Mucosa of rectum (tissue), 2 donors: ENCODE measurements around the gene KIF1A.

ENCODE experiments used
- H3K27ac ChIP-seq, 2 donors: one replicate each; pipeline ENCODE4 v1.7.0; 2013; ENCODE audit warnings: inconsistent platforms in 2 of 2, low read depth in 2 of 2, low read length in 2 of 2
- H3K27me3 ChIP-seq, 2 donors: one replicate each; pipeline ENCODE4 v1.7.0; 2013; ENCODE audit warnings: low read length in 2 of 2; ENCODE audit not compliant: control insufficient read depth in 2 of 2, insufficient read depth in 2 of 2
- H3K36me3 ChIP-seq, 2 donors: one replicate each; pipeline ENCODE4 v1.7.0; 2013; ENCODE audit warnings: low read length in 2 of 2; ENCODE audit not compliant: control insufficient read depth in 2 of 2, insufficient read depth in 2 of 2
- H3K4me1 ChIP-seq, 2 donors: one replicate each; pipeline ENCODE4 v1.7.0; 2013; ENCODE audit warnings: low read length in 2 of 2, mild to moderate bottlenecking in 1 of 2; ENCODE audit not compliant: control insufficient read depth in 2 of 2, insufficient read depth in 2 of 2
- H3K4me3 ChIP-seq, 2 donors: one replicate each; pipeline ENCODE4 v1.7.0; 2013; ENCODE audit warnings: low read length in 2 of 2
- H3K9ac ChIP-seq, 2 donors: one replicate each; pipeline ENCODE4 v1.7.0; 2013; ENCODE audit warnings: low read length in 2 of 2, low read depth in 1 of 2, mild to moderate bottlenecking in 1 of 2
- H3K9me3 ChIP-seq, 2 donors: one replicate each; pipeline ENCODE4 v1.7.0; 2013; ENCODE audit warnings: low read length in 2 of 2; ENCODE audit not compliant: control insufficient read depth in 2 of 2
- donor health status: healthy.
- donor health status: Normal muscosa, but diverticular disease.

The KIF1A gene

DNA sequence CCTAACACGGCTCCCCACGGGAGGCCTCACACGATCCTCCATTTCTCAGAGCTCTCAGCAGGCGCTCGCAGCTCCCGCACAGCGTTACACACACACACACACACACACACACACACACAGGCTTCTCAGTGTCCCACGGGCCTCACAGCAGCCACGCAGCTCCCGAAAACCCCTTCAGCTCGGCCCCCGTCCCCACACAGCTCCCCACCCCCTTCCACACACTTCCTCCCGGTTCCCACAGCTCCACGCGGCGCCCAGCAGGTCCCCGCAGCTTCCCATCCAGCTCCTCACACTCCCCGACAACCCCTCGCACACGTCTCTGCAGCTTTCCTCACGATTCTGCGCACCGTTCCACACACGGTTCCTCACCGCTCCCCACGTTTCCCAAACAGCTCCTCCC, 41.6 kb downstream of the KIF1A start:
- Histone ChIP-seq H3K27me3 (no peaks in the 10 kb centered on the region), H3K4me1 (no peaks in the 10 kb centered on the region), H3K27ac (no peak overlapping the region), H3K9me3 (no peaks in the 10 kb centered on the region), H3K4me3 (no peak overlapping the region), H3K9ac (no peak overlapping the region), H3K36me3 (no peaks in the 10 kb centered on the region)

DNA sequence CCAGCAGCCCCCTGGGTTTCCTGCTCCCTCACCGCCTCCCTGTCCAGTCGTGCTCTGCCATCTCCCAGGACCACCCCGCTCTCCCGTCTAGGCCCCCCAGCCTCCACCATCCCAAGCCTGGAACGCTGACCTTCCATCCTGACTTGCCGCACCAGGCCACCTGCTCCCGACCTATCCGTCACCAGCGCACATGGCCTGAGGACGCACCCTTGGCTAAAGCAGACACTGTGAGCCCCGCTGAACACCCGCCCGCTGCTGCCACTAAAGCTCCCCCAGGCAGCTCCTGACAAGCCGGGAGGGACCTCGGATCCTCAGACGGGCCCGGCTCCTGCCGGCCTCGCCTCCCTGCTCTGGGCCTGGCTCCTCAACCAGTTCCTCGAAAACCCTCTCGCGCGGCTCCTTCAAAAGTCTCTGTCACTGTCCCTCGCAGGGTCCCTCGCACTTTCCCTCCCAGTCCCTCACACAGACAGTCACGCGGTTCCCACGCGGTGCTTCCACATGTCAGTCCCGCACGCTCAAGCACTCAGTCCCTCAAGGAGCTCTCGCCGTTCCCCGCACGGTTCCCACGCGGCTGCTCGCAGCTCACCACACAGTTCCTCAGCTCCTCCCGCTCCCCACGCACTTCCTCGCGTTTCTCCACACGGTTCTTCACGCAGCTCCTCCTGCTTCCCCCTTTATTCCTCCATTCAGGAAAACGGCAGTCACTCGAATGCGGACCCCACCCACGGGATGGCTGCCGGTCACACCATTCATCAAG, 42.4 kb downstream of the KIF1A start:
- Histone ChIP-seq H3K27ac (no peak overlapping the region), H3K4me3 (no peak overlapping the region), H3K27me3 (no peaks in the 10 kb centered on the region), H3K4me1 (no peaks in the 10 kb centered on the region), H3K9ac (no peak overlapping the region), H3K36me3 (no peaks in the 10 kb centered on the region), H3K9me3 (no peaks in the 10 kb centered on the region)

DNA sequence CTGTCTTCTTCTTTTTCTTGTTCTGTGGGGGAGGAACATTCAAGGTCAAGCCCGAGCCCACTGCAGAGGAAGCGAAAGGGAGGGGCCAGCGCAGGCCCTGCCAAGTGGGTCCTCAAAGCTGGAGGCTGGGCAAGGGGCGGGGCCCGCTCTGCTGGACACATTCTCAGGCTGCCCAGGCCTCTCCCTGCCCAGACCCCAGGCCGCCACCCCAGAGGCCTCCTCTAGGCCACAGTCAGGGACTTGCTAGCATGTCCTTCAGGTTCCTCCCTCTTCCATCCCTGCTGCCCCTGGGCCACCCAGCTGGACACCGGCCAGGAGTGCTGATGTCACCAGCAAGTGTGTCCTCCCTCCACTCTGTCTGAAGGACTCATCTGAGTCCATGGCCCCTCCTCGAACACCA, 44.1 kb downstream of the KIF1A start:
- Histone ChIP-seq H3K27me3 (no peaks in the 10 kb centered on the region), H3K36me3 (no peaks in the 10 kb centered on the region), H3K27ac (no peak overlapping the region), H3K4me3 (no peak overlapping the region), H3K9ac (no peak overlapping the region), H3K9me3 (no peaks in the 10 kb centered on the region), H3K4me1 (no peaks in the 10 kb centered on the region)

- Histone ChIP-seq H3K4me3 (no peak overlapping the region), H3K9ac (no peak overlapping the region), H3K27ac (no peak overlapping the region), H3K36me3 (no peaks in the 10 kb centered on the region), H3K9me3 (no peaks in the 10 kb centered on the region), H3K4me1 (no peaks in the 10 kb centered on the region), H3K27me3 (no peaks in the 10 kb centered on the region)
Observed at GRCh38 chr2:240774856-240775255, 45.2 kb downstream of the KIF1A start.

GRCh38 chr2:240769096-240769495, 50.9 kb downstream of the KIF1A start:
- Histone ChIP-seq H3K4me1 (no peaks in the 10 kb centered on the region), H3K9ac (no peak overlapping the region), H3K9me3 (no peaks in the 10 kb centered on the region), H3K27ac (no peak overlapping the region), H3K4me3 (no peak overlapping the region), H3K27me3 (no peaks in the 10 kb centered on the region), H3K36me3 (no peaks in the 10 kb centered on the region)

- Histone ChIP-seq H3K4me1 (no peaks in the 10 kb centered on the region), H3K36me3 (no peaks in the 10 kb centered on the region), H3K9ac (no peak overlapping the region), H3K27ac (no peak overlapping the region), H3K4me3 (no peak overlapping the region), H3K27me3 (no peaks in the 10 kb centered on the region), H3K9me3 (no peaks in the 10 kb centered on the region)
Observed at GRCh38 chr2:240768216-240768615, 51.8 kb downstream of the KIF1A start.

DNA sequence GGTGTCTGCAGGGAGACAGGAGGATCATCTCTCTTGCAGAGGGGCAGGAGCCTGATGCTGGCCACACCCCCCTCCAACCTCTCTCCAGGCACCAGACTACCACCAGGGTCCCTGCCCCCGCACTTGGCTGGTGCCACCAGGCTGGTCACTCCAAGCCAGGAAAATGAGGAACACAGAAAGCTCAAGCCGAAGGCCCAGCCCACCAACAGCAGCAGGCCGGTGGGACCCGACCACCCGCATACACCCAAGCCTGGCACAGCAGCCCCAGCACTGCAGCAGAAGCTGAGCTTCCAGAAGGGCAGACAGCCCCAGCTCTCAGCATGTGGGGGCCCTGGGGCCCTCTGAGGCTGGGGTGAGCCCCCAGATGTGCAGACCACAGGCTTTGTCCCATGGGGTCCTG, 52.7 kb downstream of the KIF1A start:
- no peaks in the 10 kb centered on the region for H3K27me3 ChIP-seq
- no peak overlapping the region for H3K27ac ChIP-seq
- no peaks in the 10 kb centered on the region for H3K9me3 ChIP-seq
- H3K4me1 ChIP-seq = no peaks in the 10 kb centered on the region
- no peak overlapping the region for H3K4me3 ChIP-seq
- H3K9ac ChIP-seq = no peak overlapping the region
- H3K36me3 ChIP-seq = no peaks in the 10 kb centered on the region

DNA sequence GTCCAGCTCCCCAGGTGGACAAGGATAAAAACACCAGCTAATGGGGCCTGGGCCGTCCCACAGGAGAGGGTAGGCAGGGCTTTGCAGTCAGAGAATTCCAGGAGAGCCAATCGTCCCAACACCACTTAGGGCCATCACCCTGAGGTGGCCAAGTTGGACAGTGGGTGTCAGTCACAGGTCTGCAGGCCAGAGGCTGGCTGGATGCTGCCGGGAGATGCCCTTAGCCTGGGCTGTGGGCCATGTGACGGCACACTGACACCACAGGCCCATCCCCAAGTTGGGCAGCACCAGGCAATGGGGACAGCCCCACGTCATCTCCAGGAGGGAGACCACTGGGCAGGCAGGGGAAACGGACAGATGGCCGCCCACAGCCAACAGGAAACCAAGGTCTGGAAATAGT, 53.9 kb downstream of the KIF1A start:
- no peaks in the 10 kb centered on the region for H3K36me3 ChIP-seq
- no peaks in the 10 kb centered on the region for H3K9me3 ChIP-seq
- no peak overlapping the region for H3K9ac ChIP-seq
- H3K4me1 ChIP-seq = no peaks in the 10 kb centered on the region
- H3K4me3 ChIP-seq = no peak overlapping the region
- H3K27me3 ChIP-seq = no peaks in the 10 kb centered on the region
- H3K27ac ChIP-seq = no peak overlapping the region

DNA sequence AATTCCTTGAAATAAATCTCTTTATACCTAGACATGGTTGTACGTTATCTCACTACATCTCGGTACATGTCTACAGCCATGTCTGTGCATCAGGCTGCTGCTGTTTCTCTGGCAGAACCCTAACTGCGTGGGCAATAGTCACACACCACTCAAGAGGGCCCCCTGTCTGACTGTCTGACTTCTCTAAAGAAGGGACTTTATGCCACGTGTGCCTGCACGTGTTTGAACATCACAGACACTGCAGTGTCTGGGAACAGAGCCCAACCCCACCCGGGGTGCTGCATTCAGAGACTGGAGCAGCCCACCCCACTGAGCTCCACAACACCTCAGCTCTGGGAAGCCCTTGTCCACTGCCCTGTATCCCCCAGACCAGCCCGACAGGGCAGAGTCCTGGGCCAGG, 55.0 kb downstream of the KIF1A start:
- H3K27me3 ChIP-seq = no peaks in the 10 kb centered on the region
- no peak overlapping the region for H3K27ac ChIP-seq
- H3K9ac ChIP-seq = no peak overlapping the region
- no peaks in the 10 kb centered on the region for H3K4me1 ChIP-seq
- no peaks in the 10 kb centered on the region for H3K9me3 ChIP-seq
- no peak overlapping the region for H3K4me3 ChIP-seq
- H3K36me3 ChIP-seq = no peaks in the 10 kb centered on the region

GRCh38 chr2:240764605-240765004, 55.4 kb downstream of the KIF1A start:
- Histone ChIP-seq H3K9ac (no peak overlapping the region), H3K27me3 (no peaks in the 10 kb centered on the region), H3K9me3 (no peaks in the 10 kb centered on the region), H3K4me3 (no peak overlapping the region), H3K36me3 (no peaks in the 10 kb centered on the region), H3K27ac (no peak overlapping the region), H3K4me1 (no peaks in the 10 kb centered on the region)

DNA sequence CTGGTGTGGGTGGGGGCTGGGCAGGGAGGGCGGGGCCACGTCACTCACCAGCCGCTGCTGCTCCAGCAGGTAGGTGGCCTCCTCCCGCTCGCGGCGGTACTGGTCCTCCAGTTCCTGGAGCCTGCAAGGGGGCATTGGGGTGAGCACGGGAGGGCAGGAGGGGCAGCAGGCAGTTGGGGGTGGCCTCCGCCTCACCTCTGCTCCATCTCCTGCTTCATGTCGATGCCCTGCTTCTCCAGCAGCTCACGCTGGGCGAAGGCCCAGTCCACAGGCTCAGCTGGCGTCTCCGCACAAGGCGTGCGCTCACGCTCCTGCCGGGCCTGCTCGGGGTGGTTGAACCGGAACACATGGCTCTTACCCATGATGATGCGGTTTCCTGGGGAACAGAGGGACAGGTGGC, 57.0 kb downstream of the KIF1A start:
- Histone ChIP-seq H3K9me3 (no peaks in the 10 kb centered on the region), H3K36me3 (no peaks in the 10 kb centered on the region), H3K27ac (no peak overlapping the region), H3K4me1 (no peaks in the 10 kb centered on the region), H3K4me3 (no peak overlapping the region), H3K27me3 (no peaks in the 10 kb centered on the region), H3K9ac (no peak overlapping the region)
